HK-2 (cell line): ENCODE results near the gene GRIP2.

Source experiments
- DNase-seq: peaks from one replicate; pipeline ENCODE4 v3.0.0-alpha.2; 2018; ENCODE audit not compliant: unreplicated experiment

Gene GRIP2

GRCh38 chr3:14453876-14454638 lies 86.1 kb downstream of the GRIP2 start:
- DNase-seq = no peak

DNA sequence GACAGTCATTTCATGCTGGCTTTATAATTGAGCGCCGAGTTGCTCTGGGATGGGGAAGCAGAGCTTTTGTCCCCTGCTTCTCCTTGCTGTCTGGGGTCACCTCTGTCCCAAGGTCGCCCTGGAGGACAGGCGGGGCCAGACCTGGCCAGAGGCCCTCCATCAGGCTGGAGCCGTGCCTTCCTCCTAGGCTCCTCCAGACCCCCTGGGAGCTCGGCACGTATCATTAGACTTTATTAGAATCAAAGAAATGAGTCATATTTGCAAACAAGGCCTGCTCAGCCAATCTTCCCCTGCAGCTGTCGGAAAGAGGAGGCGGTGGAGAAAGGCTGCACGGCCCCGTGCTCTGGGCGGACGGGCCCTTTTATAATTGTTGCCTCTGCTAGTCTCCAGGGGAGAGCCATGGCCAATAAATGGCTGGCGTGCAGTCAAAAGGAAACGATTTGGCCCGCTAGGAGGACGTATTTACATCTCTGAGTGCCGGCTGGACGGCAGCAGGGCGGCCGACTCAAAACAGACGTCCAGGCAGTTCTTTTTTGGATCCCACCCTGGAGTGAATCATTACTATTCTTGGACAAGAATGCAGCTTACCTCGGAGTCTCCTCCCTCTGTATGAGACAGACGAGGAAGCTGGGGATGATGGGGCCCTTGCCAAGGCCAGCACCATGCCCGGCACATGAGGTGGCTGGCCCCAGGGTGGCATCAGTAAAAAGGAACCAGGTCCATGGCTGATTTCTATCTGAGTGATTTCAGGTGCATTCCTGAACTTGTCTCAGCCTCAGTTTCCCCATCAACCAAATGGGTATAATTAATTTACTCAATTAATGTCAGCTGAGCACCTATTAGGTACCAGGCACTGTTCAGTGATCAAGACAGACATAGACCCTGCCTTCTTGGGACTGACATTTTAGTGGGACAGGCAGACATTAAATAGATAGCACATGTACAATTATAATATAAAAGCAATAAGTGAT lies 87.1 kb downstream of the GRIP2 start:
- peak; percentile 70 for DNase-seq

DNA sequence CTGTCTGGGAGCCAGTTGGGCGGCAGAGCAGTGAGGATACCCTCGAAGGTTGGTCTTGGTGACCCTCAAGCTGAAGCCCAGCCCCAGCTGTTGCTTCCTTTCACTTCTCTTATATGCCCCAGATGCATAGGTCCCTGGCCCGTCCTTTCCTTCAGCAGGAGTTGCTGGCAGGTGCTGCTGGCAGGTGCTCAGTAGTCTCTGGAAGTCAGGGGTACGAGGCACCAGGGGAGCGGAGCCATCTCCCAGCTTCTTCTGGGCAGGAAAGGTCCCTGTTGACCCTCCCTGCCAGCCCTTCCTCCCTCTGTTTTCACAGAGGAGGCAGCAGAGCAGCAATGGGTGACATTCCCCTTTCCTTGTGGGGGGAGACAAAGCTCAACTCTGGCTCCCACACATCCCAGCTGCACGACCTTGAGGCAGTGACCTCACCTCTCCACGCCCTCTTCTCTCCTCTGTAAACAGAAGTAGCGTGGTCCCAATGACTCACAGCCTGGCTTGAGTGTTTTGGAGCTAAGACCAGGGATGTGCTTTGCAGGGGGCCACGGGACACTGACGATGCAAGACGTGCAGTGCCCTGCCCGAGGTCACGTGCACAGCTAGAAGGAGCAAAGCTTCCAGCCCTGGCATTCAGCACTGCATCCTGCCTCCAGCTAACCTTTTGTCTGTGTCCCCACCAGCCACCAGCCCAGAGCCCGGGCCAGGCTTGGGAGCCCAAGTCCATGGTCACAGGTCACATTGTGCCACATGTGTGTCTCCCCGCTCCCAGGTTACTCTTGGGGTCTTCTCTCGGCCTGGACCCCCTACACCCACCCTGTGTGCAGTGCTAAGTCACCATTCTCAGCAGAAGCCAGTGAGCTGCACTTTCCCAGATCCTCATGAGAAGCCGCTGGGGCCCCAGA lies 88.0 kb downstream of the GRIP2 start:
- peak; percentile 83 for DNase-seq

DNA sequence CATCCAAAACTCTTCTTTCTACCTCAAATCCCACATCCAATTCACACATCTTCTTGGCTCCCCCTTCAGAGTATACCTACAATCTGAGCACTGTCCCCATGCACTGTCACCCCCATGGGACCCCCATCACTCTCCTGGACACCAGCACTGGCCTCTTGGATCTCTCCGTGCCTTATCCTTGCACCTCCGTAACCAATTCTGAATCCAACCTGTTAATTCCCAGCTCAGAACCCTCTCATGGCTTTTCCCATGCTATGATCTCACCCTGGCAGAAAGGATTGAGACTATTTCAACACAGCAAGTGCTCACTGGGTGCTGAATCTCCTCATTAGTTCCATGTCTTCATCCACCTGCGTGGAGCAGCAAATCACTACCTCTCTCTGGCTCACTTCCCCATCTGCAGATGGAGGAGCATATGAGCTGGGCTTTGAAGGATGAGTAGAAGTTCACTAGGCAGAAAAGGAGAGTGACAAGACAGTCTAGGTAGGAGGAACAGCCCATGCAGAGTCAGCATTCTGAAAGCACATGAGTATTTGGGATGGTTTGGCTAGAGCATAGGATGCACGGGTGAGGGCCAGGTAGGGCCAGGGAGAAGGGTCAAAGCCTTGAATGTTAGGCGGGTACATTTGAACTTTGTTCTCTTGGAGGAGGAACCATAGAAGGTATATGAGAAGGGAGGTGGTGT lies 89.1 kb downstream of the GRIP2 start:
- DNase-seq = no peak

DNA sequence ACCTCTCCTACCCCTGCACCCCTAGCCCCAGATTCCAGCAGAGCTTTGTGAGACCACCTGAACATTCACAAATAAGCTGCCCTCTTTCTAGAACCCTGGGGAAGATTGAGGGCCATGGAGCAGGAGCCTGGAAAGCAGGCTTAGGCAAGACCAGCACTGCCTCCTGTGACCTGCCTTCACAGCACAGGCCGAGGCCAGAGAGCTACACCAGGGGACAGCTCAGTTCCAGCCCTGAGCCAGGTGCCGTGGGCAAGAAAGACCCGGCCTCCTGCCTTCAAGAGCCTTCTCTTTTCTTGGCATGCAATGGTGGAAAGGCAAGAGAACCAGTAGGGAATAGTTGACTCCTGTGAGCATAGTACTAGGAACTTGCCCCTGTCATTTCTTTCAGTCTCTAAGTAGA lies 89.6 kb downstream of the GRIP2 start:
- DNase-seq = no peak

DNA sequence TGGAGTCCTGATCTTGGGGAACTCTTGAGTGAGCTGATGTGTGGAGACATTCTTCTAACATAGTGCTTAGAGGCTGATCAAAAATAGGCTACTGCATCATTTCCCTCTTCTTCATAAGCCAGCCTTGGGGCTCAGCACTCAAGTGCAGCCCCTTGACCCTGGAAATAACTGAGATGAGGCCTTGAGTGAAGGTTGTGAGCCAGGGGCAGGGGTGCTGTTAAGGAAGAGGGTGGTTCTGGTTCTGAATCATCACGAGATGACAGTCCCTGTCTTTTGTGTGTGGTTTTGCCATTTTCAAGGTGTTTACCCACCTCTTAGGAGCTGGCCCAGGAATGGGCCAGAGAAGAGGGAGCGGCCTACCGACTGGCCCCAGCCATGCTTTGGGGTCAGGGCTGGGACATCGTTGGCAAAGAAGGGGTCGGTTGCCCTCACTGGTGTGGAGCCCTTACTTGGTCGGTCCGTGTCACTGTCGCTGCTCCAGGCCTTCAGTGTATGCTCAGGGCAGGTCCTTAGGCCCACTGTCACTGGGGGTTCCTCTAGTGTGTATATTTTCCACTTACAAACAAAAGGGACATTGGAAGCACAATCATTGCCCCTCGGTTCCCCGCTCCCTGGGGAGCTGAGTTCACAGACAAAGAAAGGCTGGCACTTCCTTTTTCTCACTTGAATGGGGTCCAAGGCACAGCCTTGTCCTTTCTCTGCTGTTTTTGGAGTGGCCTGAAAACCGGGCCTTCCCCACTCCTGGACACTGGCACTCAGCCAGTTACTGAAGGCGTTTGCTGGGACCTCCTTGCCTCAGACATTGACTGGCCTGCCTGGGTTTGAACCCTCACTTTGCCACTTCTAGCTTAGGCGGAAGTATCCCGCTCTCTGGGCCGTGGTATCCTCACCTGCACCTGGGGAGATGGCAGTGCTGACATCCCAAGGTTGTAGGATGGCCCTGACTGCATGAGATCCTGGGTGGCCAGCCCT lies 91.1 kb downstream of the GRIP2 start:
- no peak for DNase-seq

- DNase-seq = no peak
These were observed 92.1 kb downstream of the GRIP2 start for GRCh38 chr3:14448063-14448462.

GRCh38 chr3:14446988-14447570 lies 93.1 kb downstream of the GRIP2 start:
- DNase-seq = no peak

DNA sequence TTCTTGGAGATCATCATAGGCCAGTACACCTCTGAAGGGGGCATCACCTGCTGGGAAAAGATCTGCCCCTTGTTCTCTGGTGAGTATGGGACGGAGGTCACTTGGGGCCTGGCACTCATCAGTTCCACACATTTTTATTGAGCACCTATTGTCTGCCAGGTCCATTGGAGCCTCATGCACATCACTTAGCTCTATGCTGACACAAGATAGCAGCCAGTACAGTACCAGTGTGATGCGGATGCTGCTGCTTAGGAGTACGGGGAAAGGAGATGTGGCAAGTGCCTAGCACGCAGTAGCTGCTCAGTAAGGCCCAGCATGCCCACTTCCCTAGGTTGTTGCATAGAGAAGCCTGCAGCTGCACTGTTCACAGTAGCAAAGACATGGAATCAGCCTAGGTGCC lies 94.4 kb downstream of the GRIP2 start:
- no peak for DNase-seq

GRCh38 chr3:14444380-14444779 lies 95.8 kb downstream of the GRIP2 start:
- no peak for DNase-seq

DNA sequence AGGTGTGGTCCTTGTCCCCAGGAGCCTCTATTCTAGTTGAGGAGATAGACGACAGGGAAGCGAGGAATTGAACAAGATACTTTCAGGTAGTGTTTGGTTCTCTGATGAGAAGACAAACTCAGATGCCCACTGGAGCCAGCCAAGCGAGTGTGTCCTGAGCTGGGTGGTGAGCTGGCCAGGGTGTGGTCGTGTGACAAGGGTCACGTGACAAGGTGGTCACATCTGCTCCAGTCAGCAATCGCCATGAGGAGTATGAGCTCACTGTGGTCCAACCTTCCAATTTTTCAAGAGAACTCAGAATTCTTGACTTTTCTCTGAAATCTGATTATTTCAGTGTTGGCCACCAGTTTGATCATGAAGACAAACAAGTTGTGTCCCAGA lies 98.2 kb downstream of the GRIP2 start:
- no peak for DNase-seq

DNA sequence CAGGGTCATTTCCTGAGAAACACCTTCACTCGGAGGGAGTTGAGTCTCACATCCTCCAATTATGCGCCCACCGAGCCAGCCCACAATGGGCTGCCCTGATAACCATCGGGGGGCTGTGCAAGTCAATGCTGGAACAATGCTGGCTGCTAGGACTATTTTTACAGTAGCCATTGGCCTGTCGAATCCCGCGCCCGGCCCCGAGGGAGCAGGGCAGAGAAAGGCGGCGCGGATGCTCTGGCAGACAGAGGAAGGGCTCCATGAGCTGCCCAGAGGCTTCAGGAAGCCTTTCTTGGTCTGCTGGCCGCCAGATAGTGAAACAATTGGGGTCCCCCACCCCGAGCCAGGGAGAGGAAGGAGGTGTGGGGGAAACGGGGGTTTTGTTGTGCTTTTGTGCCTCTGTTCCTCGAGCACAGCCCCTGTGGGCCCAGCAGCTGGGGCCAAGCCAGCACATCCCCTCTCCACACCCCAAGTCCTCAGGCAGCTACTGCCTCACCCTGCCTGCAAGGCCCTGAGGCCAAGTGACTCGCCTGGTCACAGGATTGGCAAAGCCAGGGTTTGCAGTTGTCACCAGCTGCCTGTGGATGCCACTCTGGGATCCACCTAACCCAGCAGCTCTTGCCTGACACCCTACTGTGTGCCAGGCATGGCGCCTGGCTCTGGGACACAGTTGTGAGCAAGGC lies 98.8 kb downstream of the GRIP2 start:
- no peak for DNase-seq

- no peak for DNase-seq
These were observed 99.5 kb downstream of the GRIP2 start for GRCh38 chr3:14440531-14441239.

- no peak for DNase-seq
These were observed 100.0 kb downstream of the GRIP2 start for GRCh38 chr3:14440168-14440518.

GRCh38 chr3:14439501-14440167 lies 100.5 kb downstream of the GRIP2 start:
- DNase-seq = no peak
